Activated CD8-positive, alpha-beta T cell treated with anti-CD3 and anti-CD28 coated beads for 36 hours (primary cell): ENCODE results near the gene MOB4. TPM values are rescaled to one million over a fixed set of nuclear protein-coding genes. Genes with fewer than 3 reads are reported as not detected.
A peak's percentile ranks its signal among the peaks of the same experiment; 100 is the strongest.

ENCODE experiments used
- ATAC-seq: fragments of 200-7000 bp; cut with Tn5 transposase; one replicate; pipeline ENCODE4 v1.10.0; 2021; ENCODE audit warnings: mild to moderate bottlenecking, moderate library complexity
- CTCF ChIA-PET: fragments of 350-600 bp; sonication (Branson Sonifier 250); formaldehyde crosslinking; loops from one replicate; lab custom pipeline; 2021; ENCODE audit warnings: antibody characterized with exemption; lab: Charles Lee
- POLR2A ChIA-PET: fragments of 350-600 bp; sonication (Branson Sonifier 250); formaldehyde crosslinking; loops from one replicate; lab custom pipeline; 2021; ENCODE audit warnings: antibody characterized with exemption; lab: Charles Lee
- DNase-seq: peaks from one replicate; pipeline ENCODE4 v3.0.0-alpha.2; 2020
- H3K27ac Mint-ChIP-seq: one replicate; pipeline ENCODE4 v1.8.0; 2021; ENCODE audit warnings: mild to moderate bottlenecking, mixed read lengths
- H3K27me3 Mint-ChIP-seq: one replicate; pipeline ENCODE4 v1.8.0; 2021; ENCODE audit warnings: mixed read lengths
- H3K36me3 Mint-ChIP-seq: one replicate; pipeline ENCODE4 v1.8.0; 2021; ENCODE audit warnings: low read depth, mixed read lengths
- H3K4me1 Mint-ChIP-seq: one replicate; pipeline ENCODE4 v1.8.0; 2021; ENCODE audit warnings: low read depth, mixed read lengths
- H3K4me3 Mint-ChIP-seq: one replicate; pipeline ENCODE4 v1.8.0; 2021; ENCODE audit warnings: mild to moderate bottlenecking, moderate library complexity, mixed read lengths
- H3K9me3 Mint-ChIP-seq: one replicate; pipeline ENCODE4 v1.8.0; 2021; ENCODE audit warnings: mixed read lengths
- CTCF ChIP-seq: fragments of 200-600 bp; IDR thresholded peaks from one replicate; pipeline ENCODE4 v1.8.0; 2022; ENCODE audit warnings: antibody characterized with exemption, mild to moderate bottlenecking
- intact Hi-C: fragments of 100-400 bp; cut with micrococcal nuclease; formaldehyde crosslinking; loops from one replicate; pipeline ENCODE4 v1.10.0; 2022
- total RNA-seq, 2 experiments: library from RNA; stranded (reverse); gene quantifications; one replicate each; pipeline ENCODE4 v1.2.3, GENCODE V29; 2021

MOB4 gene
- total RNA-seq, 2 experiments from 2014 or later = 15.1 to 15.9 TPM

- H3K27me3 Mint-ChIP-seq = no peaks in the 10 kb centered on the region
- H3K9me3 Mint-ChIP-seq = peaks cover 21% of the 10 kb centered on the region
- DNase-seq (no peak), ATAC-seq (no peak)
- H3K4me1 Mint-ChIP-seq = peaks cover 26% of the 10 kb centered on the region
- H3K4me3 Mint-ChIP-seq = no peak overlapping the region
- intact Hi-C loops = no loop called here
- CTCF ChIA-PET = no interaction called here
- H3K36me3 Mint-ChIP-seq = peaks cover 79% of the 10 kb centered on the region
- POLR2A ChIA-PET = interaction anchor here (0.6 to 1.0 kb wide), 2 partner anchors 10 to 15 kb away, joined by 4 to 5 read pairs; no protein-coding TSS in a partner anchor
- H3K27ac Mint-ChIP-seq = peak overlapping the region; percentile 73
- no peak for TF ChIP-seq CTCF
Measured at GRCh38 chr2:197486175-197486574, 29.7 kb upstream of the MOB4 start.

GRCh38 chr2:197487385-197487784, 28.5 kb upstream of the MOB4 start:
- H3K4me3 Mint-ChIP-seq = no peak overlapping the region
- TF ChIP-seq CTCF = no peak
- intact Hi-C loops = no loop called here
- peak overlapping the region; percentile 70 for H3K27ac Mint-ChIP-seq
- peaks cover 21% of the 10 kb centered on the region for H3K9me3 Mint-ChIP-seq
- H3K27me3 Mint-ChIP-seq = no peaks in the 10 kb centered on the region
- peaks cover 83% of the 10 kb centered on the region for H3K36me3 Mint-ChIP-seq
- peaks cover 31% of the 10 kb centered on the region for H3K4me1 Mint-ChIP-seq
- ChIA-PET CTCF (no interaction called here), POLR2A (interaction anchor here (1.0 to 6.6 kb wide), 3 partner anchors 13 to 76 kb away, joined by 3 to 77 read pairs (median 3); partner anchors contain the start of genes HSPD1 and HSPE1)
- ATAC-seq (no peak), DNase-seq (no peak)

- TF ChIP-seq CTCF = no peak
Measured at GRCh38 chr2:197495433-197496134, 20.3 kb upstream of the MOB4 start.

GRCh38 chr2:197496695-197497094, 19.2 kb upstream of the MOB4 start:
- Mint-ChIP-seq H3K4me1 (peaks cover 42% of the 10 kb centered on the region), H3K4me3 (peak overlapping the region; percentile 100), H3K9me3 (no peaks in the 10 kb centered on the region), H3K36me3 (peaks cover 80% of the 10 kb centered on the region), H3K27me3 (no peaks in the 10 kb centered on the region), H3K27ac (peak overlapping the region; percentile 99)
- no peak for ATAC-seq
- ChIA-PET POLR2A (interaction anchor here (0.9 to 8.5 kb wide), 7 partner anchors 7 to 62 kb away, joined by 4 to 77 read pairs (median 7); partner anchors contain the start of genes COQ10B, MOB4 and SF3B1), CTCF (no interaction called here)
- no peak for TF ChIP-seq CTCF
- intact Hi-C loops = no loop called here
- DNase-seq = no peak

More at GRCh38 chr2:197495433-197496134, 20.3 kb upstream of the MOB4 start:
- Mint-ChIP-seq H3K36me3 (peaks cover 79% of the 10 kb centered on the region), H3K27ac (peak overlapping the region; percentile 99), H3K4me1 (peaks cover 46% of the 10 kb centered on the region), H3K9me3 (no peaks in the 10 kb centered on the region), H3K27me3 (no peaks in the 10 kb centered on the region), H3K4me3 (peak overlapping the region; percentile 100)
- intact Hi-C loops = no loop called here
- ChIA-PET POLR2A (interaction anchor here (0.6 to 8.5 kb wide), 7 partner anchors 6 to 1826 kb away, joined by 3 to 77 read pairs (median 7); partner anchors contain the start of genes MOB4 and SF3B1), CTCF (no interaction called here)
- ATAC-seq = no peak
- no peak for DNase-seq

GRCh38 chr2:197497326-197497725, 18.5 kb upstream of the MOB4 start:
- ChIA-PET POLR2A (interaction anchor here (1.0 to 8.5 kb wide), 9 partner anchors 7 to 63 kb away, joined by 4 to 81 read pairs (median 22); partner anchors contain the start of genes COQ10B, MOB4 and SF3B1), CTCF (interaction anchor here (1.2 kb wide), 1 partner anchor 210 kb away, joined by 3 read pairs; no protein-coding TSS in a partner anchor)
- DNase-seq (no peak), ATAC-seq (no peak)
- H3K27me3 Mint-ChIP-seq = no peaks in the 10 kb centered on the region
- peak overlapping the region; percentile 99 for H3K27ac Mint-ChIP-seq
- peak overlapping the region; percentile 100 for H3K4me3 Mint-ChIP-seq
- H3K4me1 Mint-ChIP-seq = peaks cover 43% of the 10 kb centered on the region
- intact Hi-C loops = no loop called here
- H3K9me3 Mint-ChIP-seq = no peaks in the 10 kb centered on the region
- H3K36me3 Mint-ChIP-seq = peaks cover 84% of the 10 kb centered on the region
- no peak for TF ChIP-seq CTCF
